Measurements from ENCODE around the gene ANKFN1. TPM values are rescaled to one million over a fixed set of nuclear protein-coding genes. Genes with fewer than 3 reads are reported as not detected.

ANKFN1 gene
- total and polyA plus RNA-seq, 2 of the 13 experiments (the other 11 are each of a cell fraction or from before 2014, with no cell fraction given) = not detected

DNA sequence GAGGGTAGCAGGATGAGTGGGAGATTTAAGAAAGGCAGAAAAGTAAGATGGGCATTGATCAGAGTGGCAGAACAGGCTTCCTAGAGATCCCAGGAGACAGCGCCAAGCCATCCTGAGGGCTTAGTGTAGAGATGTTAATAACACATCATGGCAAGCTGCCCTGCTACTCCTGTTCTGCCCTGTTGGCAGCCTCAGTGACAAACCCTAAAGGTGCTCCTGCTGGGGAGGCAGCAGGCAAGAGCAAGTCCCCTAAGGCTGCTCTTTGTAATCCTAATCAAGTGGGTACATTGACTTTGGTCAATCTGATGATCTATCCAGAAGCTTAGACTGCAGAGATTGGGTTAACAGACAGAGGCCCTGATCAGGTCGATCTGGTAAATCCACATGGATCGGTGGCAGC, 16.3 kb downstream of the ANKFN1 start:
- Histone ChIP-seq H3K9me3 (ENCODE audit: low read length) (no peaks in the 10 kb centered on the region), H4K20me1 (ENCODE audit: insufficient read depth, low read length) (no peaks in the 10 kb centered on the region), H3K4me1 (ENCODE audit: insufficient read depth, low read length) (no peaks in the 10 kb centered on the region), H3K36me3 (replicated peaks in 1 of 2; ENCODE audit: control insufficient read depth in 1 of 2, insufficient read depth in 2 of 2, low read length in 2 of 2) (no peaks in the 10 kb centered on the region), H3K79me2 (ENCODE audit: insufficient read depth, low read length) (no peaks in the 10 kb centered on the region), H3K27me3 (ENCODE audit: control insufficient read depth in 1 of 2, insufficient read depth in 2 of 2, low read length in 2 of 2) (no peaks in the 10 kb centered on the region), H3K4me2 (ENCODE audit: low read depth, low read length) (no peak overlapping the region), H2AFZ (ENCODE audit: low read length) (no peak overlapping the region), H3K27ac (ENCODE audit: extremely low read length, insufficient read depth, low read length) (no peak overlapping the region), H3K9ac (ENCODE audit: insufficient read depth, low read depth, low read length) (no peak overlapping the region), H3K4me3 (replicated peaks in 1 of 3; ENCODE audit: insufficient read depth in 1 of 3, low read depth in 2 of 3, low read length in 3 of 3) (no peak overlapping the region)
- intact Hi-C loops (cut with micrococcal nuclease; ENCODE audit: unreplicated experiment) = no loop called here
- WGBS (ENCODE audit: low lambda C conversion rate) = 54% methylated on average over 3 of the region's 3 CpGs
- POLR2A ChIA-PET = no interaction called here
- DNase-seq (ENCODE audit: low spot score) (no peak), ATAC-seq (no peak), FAIRE-seq (no peak)
- BruUV-seq (replicated peaks) = no TSS peak
- CTCF ChIA-PET (ENCODE audit: low intra/inter-chr PET ratio, low total read pairs) = no interaction called here
- in situ Hi-C loops (cut with HindIII; ENCODE audit: extremely low pct_ligation_motif_present, low pct_unique_long_range_greater_than_20kb) = no loop called here
- TF ChIP-seq NFYC (CRISPR knock-in tag; IDR thresholded peaks at IDR 0.05) (no peak), NFKBIZ (CRISPR knock-in tag; IDR thresholded peaks at IDR 0.05) (no peak), ZNF577 (CRISPR knock-in tag; IDR thresholded peaks at IDR 0.05; ENCODE audit: borderline replicate concordance, low read depth) (no peak), HNRNPH1 (optimal IDR thresholded peaks at IDR 0.05; ENCODE audit: low read depth, low read length) (no peak), POLR2AphosphoS5 (IDR thresholded peaks at IDR 0.05; ENCODE audit: low read depth, low read length) (no peak), GFI1 (CRISPR knock-in tag; IDR thresholded peaks at IDR 0.05; ENCODE audit: borderline replicate concordance) (no peak), SPEN (CRISPR knock-in tag; IDR thresholded peaks at IDR 0.05; ENCODE audit: low read depth) (no peak), NFRKB (IDR thresholded peaks at IDR 0.05) (no peak), ZNF614 (CRISPR knock-in tag; IDR thresholded peaks at IDR 0.05; ENCODE audit: borderline replicate concordance) (no peak), PHB2 (IDR thresholded peaks at IDR 0.05; ENCODE audit: partially characterized antibody) (no peak)
- TF ChIP-seq, protein P1, sequence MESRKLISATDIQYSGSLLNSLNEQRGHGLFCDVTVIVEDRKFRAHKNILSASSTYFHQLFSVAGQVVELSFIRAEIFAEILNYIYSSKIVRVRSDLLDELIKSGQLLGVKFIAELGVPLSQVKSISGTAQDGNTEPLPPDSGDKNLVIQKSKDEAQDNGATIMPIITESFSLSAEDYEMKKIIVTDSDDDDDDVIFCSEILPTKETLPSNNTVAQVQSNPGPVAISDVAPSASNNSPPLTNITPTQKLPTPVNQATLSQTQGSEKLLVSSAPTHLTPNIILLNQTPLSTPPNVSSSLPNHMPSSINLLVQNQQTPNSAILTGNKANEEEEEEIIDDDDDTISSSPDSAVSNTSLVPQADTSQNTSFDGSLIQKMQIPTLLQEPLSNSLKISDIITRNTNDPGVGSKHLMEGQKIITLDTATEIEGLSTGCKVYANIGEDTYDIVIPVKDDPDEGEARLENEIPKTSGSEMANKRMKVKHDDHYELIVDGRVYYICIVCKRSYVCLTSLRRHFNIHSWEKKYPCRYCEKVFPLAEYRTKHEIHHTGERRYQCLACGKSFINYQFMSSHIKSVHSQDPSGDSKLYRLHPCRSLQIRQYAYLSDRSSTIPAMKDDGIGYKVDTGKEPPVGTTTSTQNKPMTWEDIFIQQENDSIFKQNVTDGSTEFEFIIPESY (CRISPR knock-in tag; IDR thresholded peaks at IDR 0.05) = no peak
- TF ChIP-seq, protein P2, sequence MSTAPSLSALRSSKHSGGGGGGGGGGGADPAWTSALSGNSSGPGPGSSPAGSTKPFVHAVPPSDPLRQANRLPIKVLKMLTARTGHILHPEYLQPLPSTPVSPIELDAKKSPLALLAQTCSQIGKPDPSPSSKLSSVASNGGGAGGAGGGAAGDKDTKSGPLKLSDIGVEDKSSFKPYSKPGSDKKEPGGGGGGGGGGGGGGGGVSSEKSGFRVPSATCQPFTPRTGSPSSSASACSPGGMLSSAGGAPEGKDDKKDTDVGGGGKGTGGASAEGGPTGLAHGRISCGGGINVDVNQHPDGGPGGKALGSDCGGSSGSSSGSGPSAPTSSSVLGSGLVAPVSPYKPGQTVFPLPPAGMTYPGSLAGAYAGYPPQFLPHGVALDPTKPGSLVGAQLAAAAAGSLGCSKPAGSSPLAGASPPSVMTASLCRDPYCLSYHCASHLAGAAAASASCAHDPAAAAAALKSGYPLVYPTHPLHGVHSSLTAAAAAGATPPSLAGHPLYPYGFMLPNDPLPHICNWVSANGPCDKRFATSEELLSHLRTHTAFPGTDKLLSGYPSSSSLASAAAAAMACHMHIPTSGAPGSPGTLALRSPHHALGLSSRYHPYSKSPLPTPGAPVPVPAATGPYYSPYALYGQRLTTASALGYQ (CRISPR knock-in tag; IDR thresholded peaks at IDR 0.05) = no peak
- TF ChIP-seq, protein P3, sequence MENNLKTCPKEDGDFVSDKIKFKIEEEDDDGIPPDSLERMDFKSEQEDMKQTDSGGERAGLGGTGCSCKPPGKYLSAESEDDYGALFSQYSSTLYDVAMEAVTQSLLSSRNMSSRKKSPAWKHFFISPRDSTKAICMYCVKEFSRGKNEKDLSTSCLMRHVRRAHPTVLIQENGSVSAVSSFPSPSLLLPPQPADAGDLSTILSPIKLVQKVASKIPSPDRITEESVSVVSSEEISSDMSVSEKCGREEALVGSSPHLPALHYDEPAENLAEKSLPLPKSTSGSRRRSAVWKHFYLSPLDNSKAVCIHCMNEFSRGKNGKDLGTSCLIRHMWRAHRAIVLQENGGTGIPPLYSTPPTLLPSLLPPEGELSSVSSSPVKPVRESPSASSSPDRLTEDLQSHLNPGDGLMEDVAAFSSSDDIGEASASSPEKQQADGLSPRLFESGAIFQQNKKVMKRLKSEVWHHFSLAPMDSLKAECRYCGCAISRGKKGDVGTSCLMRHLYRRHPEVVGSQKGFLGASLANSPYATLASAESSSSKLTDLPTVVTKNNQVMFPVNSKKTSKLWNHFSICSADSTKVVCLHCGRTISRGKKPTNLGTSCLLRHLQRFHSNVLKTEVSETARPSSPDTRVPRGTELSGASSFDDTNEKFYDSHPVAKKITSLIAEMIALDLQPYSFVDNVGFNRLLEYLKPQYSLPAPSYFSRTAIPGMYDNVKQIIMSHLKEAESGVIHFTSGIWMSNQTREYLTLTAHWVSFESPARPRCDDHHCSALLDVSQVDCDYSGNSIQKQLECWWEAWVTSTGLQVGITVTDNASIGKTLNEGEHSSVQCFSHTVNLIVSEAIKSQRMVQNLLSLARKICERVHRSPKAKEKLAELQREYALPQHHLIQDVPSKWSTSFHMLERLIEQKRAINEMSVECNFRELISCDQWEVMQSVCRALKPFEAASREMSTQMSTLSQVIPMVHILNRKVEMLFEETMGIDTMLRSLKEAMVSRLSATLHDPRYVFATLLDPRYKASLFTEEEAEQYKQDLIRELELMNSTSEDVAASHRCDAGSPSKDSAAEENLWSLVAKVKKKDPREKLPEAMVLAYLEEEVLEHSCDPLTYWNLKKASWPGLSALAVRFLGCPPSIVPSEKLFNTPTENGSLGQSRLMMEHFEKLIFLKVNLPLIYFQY (CRISPR knock-in tag; IDR thresholded peaks at IDR 0.05; ENCODE audit: borderline replicate concordance) = no peak
- TF ChIP-seq, protein P4, sequence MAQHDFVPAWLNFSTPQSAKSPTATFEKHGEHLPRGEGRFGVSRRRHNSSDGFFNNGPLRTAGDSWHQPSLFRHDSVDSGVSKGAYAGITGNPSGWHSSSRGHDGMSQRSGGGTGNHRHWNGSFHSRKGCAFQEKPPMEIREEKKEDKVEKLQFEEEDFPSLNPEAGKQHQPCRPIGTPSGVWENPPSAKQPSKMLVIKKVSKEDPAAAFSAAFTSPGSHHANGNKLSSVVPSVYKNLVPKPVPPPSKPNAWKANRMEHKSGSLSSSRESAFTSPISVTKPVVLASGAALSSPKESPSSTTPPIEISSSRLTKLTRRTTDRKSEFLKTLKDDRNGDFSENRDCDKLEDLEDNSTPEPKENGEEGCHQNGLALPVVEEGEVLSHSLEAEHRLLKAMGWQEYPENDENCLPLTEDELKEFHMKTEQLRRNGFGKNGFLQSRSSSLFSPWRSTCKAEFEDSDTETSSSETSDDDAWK (CRISPR knock-in tag; IDR thresholded peaks at IDR 0.05) = no peak
- TF ChIP-seq, protein P5, sequence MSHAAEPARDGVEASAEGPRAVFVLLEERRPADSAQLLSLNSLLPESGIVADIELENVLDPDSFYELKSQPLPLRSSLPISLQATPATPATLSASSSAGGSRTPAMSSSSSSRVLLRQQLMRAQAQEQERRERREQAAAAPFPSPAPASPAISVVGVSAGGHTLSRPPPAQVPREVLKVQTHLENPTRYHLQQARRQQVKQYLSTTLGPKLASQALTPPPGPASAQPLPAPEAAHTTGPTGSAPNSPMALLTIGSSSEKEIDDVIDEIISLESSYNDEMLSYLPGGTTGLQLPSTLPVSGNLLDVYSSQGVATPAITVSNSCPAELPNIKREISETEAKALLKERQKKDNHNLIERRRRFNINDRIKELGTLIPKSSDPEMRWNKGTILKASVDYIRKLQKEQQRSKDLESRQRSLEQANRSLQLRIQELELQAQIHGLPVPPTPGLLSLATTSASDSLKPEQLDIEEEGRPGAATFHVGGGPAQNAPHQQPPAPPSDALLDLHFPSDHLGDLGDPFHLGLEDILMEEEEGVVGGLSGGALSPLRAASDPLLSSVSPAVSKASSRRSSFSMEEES (CRISPR knock-in tag; IDR thresholded peaks at IDR 0.05) = no peak

All from HepG2 (cell line).